Stimulated activated memory B cell treated with anti-CD40 and anti-IgM and Interleukin-4, amounts not matched to agents 10 μg/mL and 1 μg/mL and 100 μg/mL, for 72 hours (primary cell): ENCODE results near the gene MAML1.

Source experiments
- ATAC-seq: fragments of 150-1000 bp; cut with Tn5 transposase; 2 replicates; pipeline ENCODE4 v1.10.0; 2021
- H3K27ac Mint-ChIP-seq: one replicate; pipeline ENCODE4 v1.8.0; 2022; ENCODE audit warnings: mild to moderate bottlenecking, mixed read lengths
- H3K27me3 Mint-ChIP-seq: one replicate; pipeline ENCODE4 v1.8.0; 2022; ENCODE audit warnings: mixed read lengths
- H3K36me3 Mint-ChIP-seq: one replicate; pipeline ENCODE4 v1.8.0; 2022; ENCODE audit warnings: mixed read lengths
- H3K4me1 Mint-ChIP-seq: one replicate; pipeline ENCODE4 v1.8.0; 2022; ENCODE audit warnings: mixed read lengths
- H3K4me3 Mint-ChIP-seq: one replicate; pipeline ENCODE4 v1.8.0; 2022; ENCODE audit warnings: mild to moderate bottlenecking, moderate library complexity, mixed read lengths
- H3K9me3 Mint-ChIP-seq: one replicate; pipeline ENCODE4 v1.8.0; 2022; ENCODE audit warnings: mixed read lengths

The MAML1 gene

GRCh38 chr5:179759581-179760551 is 27.2 kb downstream of the MAML1 start:
- no peaks in the 10 kb centered on the region for H3K27me3 Mint-ChIP-seq
- H3K9me3 Mint-ChIP-seq, result no peaks in the 10 kb centered on the region
- no peaks in the 10 kb centered on the region for H3K36me3 Mint-ChIP-seq
- peak overlapping the region; percentile 72 for H3K27ac Mint-ChIP-seq
- peaks cover 62% of the 10 kb centered on the region for H3K4me1 Mint-ChIP-seq
- no peak overlapping the region for H3K4me3 Mint-ChIP-seq
- ATAC-seq, result peak; percentile 79

- peak; percentile 82 for ATAC-seq
- H3K9me3 Mint-ChIP-seq, result no peaks in the 10 kb centered on the region
- H3K36me3 Mint-ChIP-seq, result peaks cover 12% of the 10 kb centered on the region
- peak overlapping the region; percentile 44 for H3K27ac Mint-ChIP-seq
- no peak overlapping the region for H3K4me3 Mint-ChIP-seq
- no peaks in the 10 kb centered on the region for H3K27me3 Mint-ChIP-seq
- H3K4me1 Mint-ChIP-seq, result peaks cover 50% of the 10 kb centered on the region
Measured at GRCh38 chr5:179762079-179762780, 29.6 kb downstream of the MAML1 start.

- H3K9me3 Mint-ChIP-seq, result no peaks in the 10 kb centered on the region
- no peak overlapping the region for H3K27ac Mint-ChIP-seq
- H3K4me1 Mint-ChIP-seq, result peaks cover 50% of the 10 kb centered on the region
- H3K4me3 Mint-ChIP-seq, result no peak overlapping the region
- H3K27me3 Mint-ChIP-seq, result no peaks in the 10 kb centered on the region
- no peak for ATAC-seq
- peaks cover 13% of the 10 kb centered on the region for H3K36me3 Mint-ChIP-seq
Measured at GRCh38 chr5:179762781-179763176, 30.2 kb downstream of the MAML1 start.

DNA sequence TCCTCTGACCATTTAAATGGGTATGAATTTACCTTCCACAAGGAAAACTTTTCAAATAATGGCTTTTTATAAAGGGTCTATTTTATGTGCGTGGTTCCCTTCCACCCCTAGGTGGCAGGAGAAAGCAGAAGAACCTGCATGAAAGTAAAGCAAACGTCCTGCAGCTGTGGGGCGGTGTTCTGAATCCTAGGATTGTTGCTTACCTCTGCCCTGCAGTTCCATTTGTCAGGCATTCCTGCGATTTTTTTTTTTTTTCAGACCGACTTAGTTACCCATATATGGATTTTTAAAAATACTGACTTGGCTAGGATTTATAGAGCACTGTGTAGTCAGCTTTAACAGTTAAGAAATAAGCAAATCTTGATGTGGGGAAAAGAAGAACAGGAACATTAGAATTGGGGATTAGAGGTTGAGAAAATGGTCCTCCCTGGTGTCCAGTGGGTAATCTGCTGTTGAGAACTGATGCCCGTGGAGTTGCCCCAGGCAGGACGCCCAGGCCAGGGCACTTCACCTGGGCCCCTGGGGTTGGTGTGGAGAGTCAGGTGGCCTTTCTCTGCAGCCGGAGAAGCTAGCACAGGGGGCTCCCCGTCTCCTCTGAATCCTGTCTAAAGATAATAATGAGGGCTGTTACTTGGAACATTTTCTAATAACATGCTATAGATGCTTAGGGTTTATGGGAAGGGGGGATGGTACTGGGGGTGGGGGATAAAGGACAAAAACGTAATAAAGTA is 30.8 kb downstream of the MAML1 start:
- Mint-ChIP-seq H3K4me3 (no peak overlapping the region), H3K27me3 (no peaks in the 10 kb centered on the region), H3K4me1 (peaks cover 50% of the 10 kb centered on the region), H3K27ac (no peak overlapping the region), H3K36me3 (peaks cover 19% of the 10 kb centered on the region), H3K9me3 (no peaks in the 10 kb centered on the region)
- peak; percentile 62 for ATAC-seq

DNA sequence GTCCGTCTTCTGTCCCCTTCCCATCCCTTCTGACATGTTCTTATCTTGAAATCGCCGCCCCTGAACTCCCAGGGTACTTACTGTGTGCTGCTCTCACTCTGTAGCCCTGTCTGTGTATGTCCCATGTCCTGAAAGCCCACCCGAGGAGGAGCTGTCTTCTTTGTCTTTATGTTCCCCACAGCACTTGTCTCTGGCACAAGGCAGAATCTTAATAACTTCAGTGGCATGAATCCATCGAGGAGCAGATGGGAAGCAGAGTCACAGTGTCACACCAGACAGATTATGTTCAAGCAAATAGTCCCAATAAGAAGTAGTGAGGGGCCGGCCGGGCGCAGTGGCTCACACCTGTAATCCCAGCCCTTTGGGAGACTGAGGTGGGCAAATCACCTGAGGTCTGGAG is 31.4 kb downstream of the MAML1 start:
- Mint-ChIP-seq H3K4me3 (no peak overlapping the region), H3K36me3 (peaks cover 26% of the 10 kb centered on the region), H3K4me1 (peaks cover 48% of the 10 kb centered on the region), H3K27me3 (no peaks in the 10 kb centered on the region), H3K9me3 (no peaks in the 10 kb centered on the region), H3K27ac (no peak overlapping the region)
- no peak for ATAC-seq

GRCh38 chr5:179765400-179765799 is 32.8 kb downstream of the MAML1 start:
- no peak overlapping the region for H3K27ac Mint-ChIP-seq
- H3K4me3 Mint-ChIP-seq, result no peak overlapping the region
- H3K36me3 Mint-ChIP-seq, result peaks cover 29% of the 10 kb centered on the region
- no peak for ATAC-seq
- no peaks in the 10 kb centered on the region for H3K9me3 Mint-ChIP-seq
- H3K4me1 Mint-ChIP-seq, result peaks cover 35% of the 10 kb centered on the region
- no peaks in the 10 kb centered on the region for H3K27me3 Mint-ChIP-seq

DNA sequence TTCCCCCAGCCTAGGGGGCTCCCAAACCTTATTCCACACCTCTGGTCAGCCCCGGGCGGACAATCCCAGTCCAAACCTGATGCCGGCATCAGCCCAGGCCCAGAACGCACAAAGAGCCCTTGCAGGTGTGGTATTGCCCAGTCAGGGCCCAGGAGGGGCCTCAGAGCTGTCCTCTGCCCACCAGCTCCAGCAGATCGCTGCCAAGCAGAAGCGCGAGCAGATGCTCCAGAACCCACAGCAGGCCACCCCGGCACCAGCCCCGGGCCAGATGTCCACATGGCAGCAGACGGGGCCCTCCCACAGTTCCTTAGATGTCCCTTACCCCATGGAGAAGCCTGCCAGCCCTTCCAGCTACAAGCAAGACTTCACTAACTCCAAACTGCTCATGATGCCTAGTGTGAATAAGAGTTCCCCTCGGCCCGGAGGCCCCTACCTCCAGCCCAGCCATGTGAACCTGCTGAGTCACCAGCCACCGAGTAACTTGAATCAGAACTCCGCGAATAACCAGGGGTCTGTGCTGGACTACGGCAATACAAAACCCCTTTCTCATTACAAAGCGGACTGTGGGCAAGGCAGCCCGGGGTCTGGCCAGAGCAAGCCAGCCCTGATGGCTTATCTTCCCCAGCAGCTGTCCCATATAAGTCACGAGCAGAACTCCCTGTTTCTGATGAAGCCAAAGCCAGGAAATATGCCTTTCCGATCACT is 33.6 kb downstream of the MAML1 start:
- Mint-ChIP-seq H3K4me1 (peaks cover 30% of the 10 kb centered on the region), H3K4me3 (no peak overlapping the region), H3K36me3 (peaks cover 36% of the 10 kb centered on the region), H3K27ac (no peak overlapping the region), H3K9me3 (no peaks in the 10 kb centered on the region), H3K27me3 (no peaks in the 10 kb centered on the region)
- no peak for ATAC-seq

DNA sequence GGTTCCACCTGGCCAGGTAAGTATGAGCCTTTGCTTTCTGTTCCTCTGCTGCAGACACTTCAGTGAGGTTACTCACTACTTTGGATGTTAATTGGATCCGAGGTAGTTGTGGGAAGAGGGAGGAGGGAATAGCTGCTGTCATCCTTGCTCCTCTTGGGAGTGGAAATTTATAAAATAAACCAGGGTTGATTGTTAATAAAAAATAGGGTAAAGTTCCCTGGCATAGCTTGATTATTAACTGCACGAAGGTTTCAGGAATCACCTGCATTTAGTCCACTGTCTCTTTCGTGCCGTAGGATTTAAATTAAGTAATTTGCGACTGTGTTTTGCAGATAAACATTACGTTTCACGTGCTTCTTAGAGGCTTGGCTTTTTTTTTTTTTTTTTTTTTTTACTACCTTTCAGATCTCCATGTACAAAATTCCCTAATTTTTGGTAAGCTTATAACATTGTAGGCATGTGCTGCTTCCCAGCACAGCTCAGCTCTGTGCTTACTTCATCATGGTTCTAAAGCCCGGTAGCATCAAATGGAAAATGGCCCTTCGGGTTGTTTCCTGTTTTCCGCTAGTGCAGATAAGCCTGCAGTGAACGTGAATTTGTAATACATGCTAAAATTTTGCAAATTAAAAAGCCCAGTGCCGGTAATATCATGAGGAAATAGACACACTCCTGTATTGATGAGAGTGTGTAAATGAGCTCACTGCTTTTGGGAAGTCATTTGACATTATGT is 34.3 kb downstream of the MAML1 start:
- Mint-ChIP-seq H3K9me3 (no peaks in the 10 kb centered on the region), H3K4me3 (no peak overlapping the region), H3K36me3 (peaks cover 36% of the 10 kb centered on the region), H3K27ac (no peak overlapping the region), H3K4me1 (peaks cover 24% of the 10 kb centered on the region), H3K27me3 (no peaks in the 10 kb centered on the region)
- ATAC-seq, result no peak

- Mint-ChIP-seq H3K27me3 (no peaks in the 10 kb centered on the region), H3K4me1 (peaks cover 16% of the 10 kb centered on the region), H3K4me3 (no peak overlapping the region), H3K27ac (no peak overlapping the region), H3K36me3 (peaks cover 41% of the 10 kb centered on the region), H3K9me3 (no peaks in the 10 kb centered on the region)
- no peak for ATAC-seq
Measured at GRCh38 chr5:179767496-179768100, 35.0 kb downstream of the MAML1 start.

- H3K36me3 Mint-ChIP-seq, result peaks cover 50% of the 10 kb centered on the region
- H3K9me3 Mint-ChIP-seq, result no peaks in the 10 kb centered on the region
- no peak overlapping the region for H3K4me3 Mint-ChIP-seq
- H3K27me3 Mint-ChIP-seq, result no peaks in the 10 kb centered on the region
- H3K27ac Mint-ChIP-seq, result no peak overlapping the region
- H3K4me1 Mint-ChIP-seq, result peaks cover 7% of the 10 kb centered on the region
- ATAC-seq, result no peak
Measured at GRCh38 chr5:179768326-179769085, 35.9 kb downstream of the MAML1 start.

DNA sequence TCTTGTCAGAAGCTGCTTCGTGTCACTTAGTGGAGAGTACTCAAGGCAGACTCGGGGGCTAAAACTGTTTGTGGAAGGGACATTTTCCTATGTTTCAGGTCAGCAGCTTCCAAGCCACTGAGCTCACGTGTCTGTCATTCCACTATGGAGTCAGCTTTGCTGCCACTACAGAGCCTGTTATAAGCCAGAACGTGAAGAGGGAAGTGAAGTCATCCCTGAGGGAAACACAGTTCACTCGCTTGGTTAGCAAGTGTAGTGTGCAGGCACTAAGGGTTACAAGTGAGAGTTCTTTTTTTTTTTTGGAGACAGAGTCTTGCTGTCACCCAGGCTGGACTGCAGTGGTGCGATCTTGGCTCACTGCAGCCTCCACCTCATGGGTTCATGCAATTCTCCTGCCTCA is 36.6 kb downstream of the MAML1 start:
- peaks cover 56% of the 10 kb centered on the region for H3K36me3 Mint-ChIP-seq
- ATAC-seq, result no peak
- H3K9me3 Mint-ChIP-seq, result no peaks in the 10 kb centered on the region
- no peaks in the 10 kb centered on the region for H3K27me3 Mint-ChIP-seq
- H3K27ac Mint-ChIP-seq, result no peak overlapping the region
- no peaks in the 10 kb centered on the region for H3K4me1 Mint-ChIP-seq
- H3K4me3 Mint-ChIP-seq, result no peak overlapping the region

DNA sequence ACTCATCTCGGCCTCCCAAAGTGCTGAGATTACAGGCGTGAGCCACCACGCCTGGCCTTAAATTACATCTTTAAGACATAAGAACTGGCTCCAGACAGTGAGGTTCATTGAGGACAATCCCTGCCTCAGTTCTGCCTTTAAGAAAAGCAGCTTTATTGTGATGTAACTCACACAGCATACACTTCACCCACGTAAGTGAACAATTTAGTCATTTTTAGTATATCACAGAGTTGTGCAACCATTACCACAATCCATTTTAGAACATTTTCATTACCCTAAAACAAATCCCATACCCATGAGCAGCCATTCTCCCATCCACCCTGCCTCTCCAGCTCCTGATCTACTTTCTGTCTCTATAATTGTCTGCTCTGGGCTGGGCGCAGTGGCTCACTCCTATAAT is 37.2 kb downstream of the MAML1 start:
- no peak for ATAC-seq
- Mint-ChIP-seq H3K4me3 (no peak overlapping the region), H3K27me3 (no peaks in the 10 kb centered on the region), H3K4me1 (no peaks in the 10 kb centered on the region), H3K27ac (no peak overlapping the region), H3K9me3 (no peaks in the 10 kb centered on the region), H3K36me3 (peaks cover 61% of the 10 kb centered on the region)

DNA sequence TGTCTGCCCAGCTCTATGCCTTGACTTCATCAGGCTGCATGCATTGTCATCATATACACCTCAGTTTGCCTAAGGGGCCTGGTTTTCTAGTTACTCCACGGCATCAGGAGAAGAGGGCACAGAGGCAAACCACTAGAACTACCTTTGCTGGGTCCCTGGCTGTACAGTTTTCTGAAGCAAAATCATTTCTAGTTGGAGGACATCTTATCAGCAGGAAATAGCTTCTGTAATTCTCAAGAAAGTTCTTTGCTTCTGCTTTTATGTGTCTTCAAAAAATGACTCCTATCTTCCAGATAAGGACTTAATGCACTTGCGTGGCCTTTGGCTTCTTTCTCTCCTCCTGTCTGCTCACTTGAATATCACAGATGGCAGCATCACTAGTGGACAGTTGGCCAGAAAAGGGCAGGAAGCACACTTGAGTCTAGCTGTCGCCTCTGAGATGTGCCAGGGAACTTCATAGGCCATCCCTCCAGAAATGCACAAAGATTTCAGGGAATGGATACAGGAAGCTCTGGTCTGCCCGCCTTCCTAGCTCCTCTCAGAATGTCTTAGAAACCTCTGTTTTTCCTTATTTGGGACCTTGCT is 38.8 kb downstream of the MAML1 start:
- Mint-ChIP-seq H3K4me1 (no peaks in the 10 kb centered on the region), H3K27me3 (no peaks in the 10 kb centered on the region), H3K36me3 (peaks cover 59% of the 10 kb centered on the region), H3K9me3 (no peaks in the 10 kb centered on the region), H3K27ac (no peak overlapping the region), H3K4me3 (no peak overlapping the region)
- no peak for ATAC-seq
